Bronchial epithelial cell (primary cell): ENCODE results near the gene CA10. TPM values are rescaled to one million over a fixed set of nuclear protein-coding genes. Genes with fewer than 3 reads are reported as not detected.
A peak's percentile ranks its signal among the peaks of the same experiment; 100 is the strongest.

ENCODE experiments used
- DNase-seq: peaks from one replicate; pipeline ENCODE4 v3.0.0-alpha.2; 2010; ENCODE audit warnings: low read depth
- FAIRE-seq: peaks from 2 replicates; lab custom pipeline; 2011; peaks lifted over from hg19 to GRCh38; lab: Jason Lieb, UNC
- H3K27me3 ChIP-seq: 2 replicates; pipeline ENCODE4 v1.5.1; 2011; ENCODE audit warnings: low read length; ENCODE audit not compliant: control insufficient read depth, insufficient read depth
- H3K36me3 ChIP-seq: 2 replicates; pipeline ENCODE4 v1.5.1; 2011; ENCODE audit warnings: low read length; ENCODE audit not compliant: control insufficient read depth, insufficient read depth
- H3K4me3 ChIP-seq: 2 replicates; pipeline ENCODE4 v1.5.1; 2011; ENCODE audit warnings: mild to moderate bottlenecking, low read depth, low read length, control low read depth
- CTCF ChIP-seq: IDR thresholded peaks from 2 replicates; pipeline ENCODE4 v1.5.1; 2011; ENCODE audit warnings: mild to moderate bottlenecking, moderate library complexity, low read length, control low read depth, inconsistent platforms; ENCODE audit not compliant: insufficient read depth, severe bottlenecking
- total RNA-seq: library from RNA; depleted of rRNA; stranded (reverse); fragments of >200 nt; gene quantifications from 2 replicates; pipeline ENCODE4 v1.2.1, GENCODE V29; 2014

CA10 gene
- total RNA-seq, 1 donor from 2014 or later = not detected

- no peak for TF ChIP-seq CTCF
- FAIRE-seq (no peak), DNase-seq (no peak)
- Histone ChIP-seq H3K4me3 (no peak overlapping the region), H3K36me3 (no peaks in the 10 kb centered on the region), H3K27me3 (no peaks in the 10 kb centered on the region)
Observed at GRCh38 chr17:52011064-52011463, 147.4 kb downstream of the CA10 start.

- no peak for TF ChIP-seq CTCF
- H3K36me3 ChIP-seq = no peaks in the 10 kb centered on the region
- no peak for FAIRE-seq
- no peak for DNase-seq
- no peaks in the 10 kb centered on the region for H3K27me3 ChIP-seq
- H3K4me3 ChIP-seq = no peak overlapping the region
Observed at GRCh38 chr17:51999654-52000053, 158.9 kb downstream of the CA10 start.

GRCh38 chr17:51997723-51998122 lies 160.8 kb downstream of the CA10 start:
- H3K4me3 ChIP-seq = no peak overlapping the region
- no peak for TF ChIP-seq CTCF
- DNase-seq (no peak), FAIRE-seq (no peak)
- no peaks in the 10 kb centered on the region for H3K27me3 ChIP-seq
- H3K36me3 ChIP-seq = no peaks in the 10 kb centered on the region

DNA sequence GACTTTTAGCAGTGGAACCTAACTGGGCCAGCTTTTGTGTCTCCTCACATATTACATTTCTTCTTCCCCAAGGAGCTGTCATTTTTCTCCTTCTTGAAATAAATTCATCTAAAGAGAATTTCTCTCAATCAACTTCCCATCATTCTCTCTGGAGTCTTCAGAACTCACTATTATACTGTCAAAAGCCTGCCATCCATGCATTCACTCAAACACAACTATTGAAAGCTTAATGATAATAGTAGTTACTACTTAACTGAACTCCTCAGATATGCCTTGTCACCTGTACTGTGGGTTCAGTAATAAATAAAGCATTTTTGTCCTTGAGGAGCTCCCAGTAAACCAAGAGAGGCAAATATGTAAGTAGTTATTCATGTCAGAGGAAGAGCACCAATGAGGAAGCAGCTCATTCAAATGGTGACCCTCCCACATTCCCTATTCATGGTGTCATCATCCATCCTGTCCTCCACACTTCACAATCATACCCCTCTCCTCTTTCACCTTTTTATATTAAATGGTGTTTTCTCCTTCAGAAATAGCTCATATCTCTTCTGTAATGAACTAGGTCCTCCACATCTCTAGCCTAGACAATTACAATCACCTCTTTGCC lies 162.6 kb downstream of the CA10 start:
- FAIRE-seq = no peak
- no peaks in the 10 kb centered on the region for H3K27me3 ChIP-seq
- peak; percentile 61 for DNase-seq
- H3K4me3 ChIP-seq = no peak overlapping the region
- TF ChIP-seq CTCF = no peak
- no peaks in the 10 kb centered on the region for H3K36me3 ChIP-seq

DNA sequence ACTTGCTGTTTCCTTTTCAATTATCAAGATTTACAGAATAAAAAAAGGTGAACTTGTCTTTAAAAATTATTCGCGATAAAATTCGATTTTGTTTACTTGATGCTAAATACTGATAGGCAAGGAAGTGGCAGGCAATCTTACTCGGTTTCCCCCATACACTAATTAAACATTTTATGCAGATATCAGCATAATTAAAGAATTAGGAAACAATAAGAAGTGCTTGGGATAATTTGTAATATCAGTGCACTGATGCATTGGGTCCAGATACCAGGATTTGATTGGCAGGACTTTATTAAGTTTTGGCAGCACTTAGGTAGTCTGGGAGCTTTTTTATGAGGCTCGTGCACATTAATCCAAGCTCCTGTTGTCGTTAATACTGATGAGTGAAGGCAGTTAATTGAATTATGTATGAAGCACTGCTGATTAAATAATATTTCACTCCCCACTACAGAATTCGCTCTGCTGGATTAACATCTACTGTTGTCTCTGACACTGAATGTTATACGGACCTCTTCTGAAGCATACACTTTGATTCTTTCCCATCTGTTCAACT lies 165.6 kb downstream of the CA10 start:
- DNase-seq (no peak), FAIRE-seq (no peak)
- H3K4me3 ChIP-seq = no peak overlapping the region
- TF ChIP-seq CTCF = no peak
- no peaks in the 10 kb centered on the region for H3K27me3 ChIP-seq
- H3K36me3 ChIP-seq = no peaks in the 10 kb centered on the region

GRCh38 chr17:51971121-51971520 lies 187.4 kb downstream of the CA10 start:
- FAIRE-seq = no peak
- TF ChIP-seq CTCF = no peak
- DNase-seq = no peak
- H3K4me3 ChIP-seq = no peak overlapping the region
- no peaks in the 10 kb centered on the region for H3K27me3 ChIP-seq
- H3K36me3 ChIP-seq = no peaks in the 10 kb centered on the region
